Upper lobe of right lung (tissue), 1 donor: ENCODE measurements around the gene COQ5. TPM values are rescaled to one million over a fixed set of nuclear protein-coding genes. Genes with fewer than 3 reads are reported as not detected.

Experiments
- ATAC-seq: fragments of 200-7000 bp; cut with Tn5 transposase; one replicate; pipeline ENCODE4 v1.9.1; 2020; ENCODE audit warnings: mild to moderate bottlenecking, moderate library complexity
- DNase-seq: peaks from one replicate; pipeline ENCODE4 v3.0.0-alpha.2; 2020
- H3K27ac ChIP-seq: fragments of 200-600 bp; one replicate; pipeline ENCODE4 v1.8.0; 2022
- H3K27me3 ChIP-seq: fragments of 200-600 bp; one replicate; pipeline ENCODE4 v1.8.0; 2022; ENCODE audit warnings: mild to moderate bottlenecking
- H3K36me3 ChIP-seq: fragments of 200-600 bp; one replicate; pipeline ENCODE4 v1.8.0; 2022
- H3K4me1 ChIP-seq: fragments of 200-600 bp; one replicate; pipeline ENCODE4 v1.8.0; 2022
- H3K4me3 ChIP-seq: fragments of 200-600 bp; one replicate; pipeline ENCODE4 v1.8.0; 2022; ENCODE audit warnings: mild to moderate bottlenecking
- H3K9me3 ChIP-seq: fragments of 200-600 bp; one replicate; pipeline ENCODE4 v1.8.0; 2022
- intact Hi-C: fragments of 100-400 bp; cut with DNase I; formaldehyde crosslinking; loops from one replicate; pipeline ENCODE4 v1.11.0; 2022
- total RNA-seq: library from RNA; stranded (reverse); fragmentation: NEBNext Ultra II Directional; extraction: Animal tissue kit (Norgen Biotek cat#: 25700); gene quantifications from one replicate; pipeline ENCODE4 v1.2.1, GENCODE V29; 2021
- TF ChIP-seq, protein P1 (sequence below): fragments of 200-600 bp; IDR thresholded peaks from one replicate; pipeline ENCODE4 v1.8.0; 2022; ENCODE audit warnings: antibody characterized with exemption
- donor health status: DM: no; HTN: yes; CAD: no; lungs with severe emphysema.

Gene COQ5
- total RNA-seq, 1 donor from 2014 or later = 19.6 TPM

GRCh38 chr12:120475643-120476042, 53.3 kb downstream of the COQ5 start:
- Histone ChIP-seq H3K27ac (no peak overlapping the region), H3K4me1 (no peaks in the 10 kb centered on the region), H3K4me3 (no peak overlapping the region), H3K27me3 (no peaks in the 10 kb centered on the region), H3K9me3 (no peaks in the 10 kb centered on the region), H3K36me3 (no peaks in the 10 kb centered on the region)
- no peak for DNase-seq
- intact Hi-C loops = no loop called here
- TF ChIP-seq, protein P1, sequence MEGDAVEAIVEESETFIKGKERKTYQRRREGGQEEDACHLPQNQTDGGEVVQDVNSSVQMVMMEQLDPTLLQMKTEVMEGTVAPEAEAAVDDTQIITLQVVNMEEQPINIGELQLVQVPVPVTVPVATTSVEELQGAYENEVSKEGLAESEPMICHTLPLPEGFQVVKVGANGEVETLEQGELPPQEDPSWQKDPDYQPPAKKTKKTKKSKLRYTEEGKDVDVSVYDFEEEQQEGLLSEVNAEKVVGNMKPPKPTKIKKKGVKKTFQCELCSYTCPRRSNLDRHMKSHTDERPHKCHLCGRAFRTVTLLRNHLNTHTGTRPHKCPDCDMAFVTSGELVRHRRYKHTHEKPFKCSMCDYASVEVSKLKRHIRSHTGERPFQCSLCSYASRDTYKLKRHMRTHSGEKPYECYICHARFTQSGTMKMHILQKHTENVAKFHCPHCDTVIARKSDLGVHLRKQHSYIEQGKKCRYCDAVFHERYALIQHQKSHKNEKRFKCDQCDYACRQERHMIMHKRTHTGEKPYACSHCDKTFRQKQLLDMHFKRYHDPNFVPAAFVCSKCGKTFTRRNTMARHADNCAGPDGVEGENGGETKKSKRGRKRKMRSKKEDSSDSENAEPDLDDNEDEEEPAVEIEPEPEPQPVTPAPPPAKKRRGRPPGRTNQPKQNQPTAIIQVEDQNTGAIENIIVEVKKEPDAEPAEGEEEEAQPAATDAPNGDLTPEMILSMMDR = no peak
- no peak for ATAC-seq

- Histone ChIP-seq H3K36me3 (no peaks in the 10 kb centered on the region), H3K27ac (no peak overlapping the region), H3K9me3 (no peaks in the 10 kb centered on the region), H3K27me3 (no peaks in the 10 kb centered on the region), H3K4me1 (peaks cover 6% of the 10 kb centered on the region), H3K4me3 (no peak overlapping the region)
- no peak for DNase-seq
- peak; percentile 66 for ATAC-seq
- TF ChIP-seq, protein P1 = no peak
- intact Hi-C loops = no loop called here
Observed at GRCh38 chr12:120474616-120474960, 54.4 kb downstream of the COQ5 start.

- intact Hi-C loops = no loop called here
Observed at GRCh38 chr12:120473807-120474615, 54.9 kb downstream of the COQ5 start.

GRCh38 chr12:120472521-120472920, 56.4 kb downstream of the COQ5 start:
- Histone ChIP-seq H3K27ac (no peak overlapping the region), H3K4me3 (no peak overlapping the region), H3K9me3 (no peaks in the 10 kb centered on the region), H3K36me3 (peaks cover 1% of the 10 kb centered on the region), H3K4me1 (peaks cover 11% of the 10 kb centered on the region), H3K27me3 (no peaks in the 10 kb centered on the region)
- intact Hi-C loops = no loop called here
- ATAC-seq (no peak), DNase-seq (no peak)
- TF ChIP-seq, protein P1 = no peak

More at GRCh38 chr12:120473807-120474615, 54.9 kb downstream of the COQ5 start:
- DNase-seq (no peak), ATAC-seq (no peak)
- Histone ChIP-seq H3K27ac (no peak overlapping the region), H3K4me1 (peaks cover 6% of the 10 kb centered on the region), H3K4me3 (no peak overlapping the region), H3K36me3 (no peaks in the 10 kb centered on the region), H3K9me3 (no peaks in the 10 kb centered on the region), H3K27me3 (no peaks in the 10 kb centered on the region)
- TF ChIP-seq, protein P1 = no peak

DNA sequence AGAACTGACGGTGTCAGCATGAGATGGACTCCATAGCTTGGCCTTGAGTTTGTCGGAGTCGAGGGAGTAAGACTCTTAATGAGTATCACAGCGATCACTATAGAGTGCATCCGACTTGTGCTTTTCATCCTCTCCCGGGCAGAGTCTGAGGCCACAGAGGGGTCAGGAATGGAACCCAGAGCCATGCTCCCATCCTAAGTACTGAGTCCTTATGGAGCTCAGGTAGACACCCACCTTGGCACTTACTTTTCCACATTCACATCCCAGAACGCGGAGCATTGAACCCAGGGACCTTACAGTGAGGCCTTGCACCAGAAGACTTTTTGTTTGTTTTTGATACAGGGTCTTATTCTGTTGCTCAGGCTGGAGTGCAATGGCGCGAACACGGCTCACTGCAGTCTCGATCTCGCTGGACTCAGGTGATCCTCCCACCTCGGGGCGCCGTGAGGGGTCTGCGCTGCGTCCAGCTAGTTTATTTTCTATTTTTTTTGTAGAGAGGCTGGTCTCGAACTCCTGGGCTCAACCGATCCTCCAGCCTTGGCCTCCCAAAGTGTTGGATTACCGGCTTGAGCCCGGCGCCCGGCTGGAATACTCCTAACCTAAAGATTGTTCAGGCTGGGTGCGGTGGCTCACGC, 58.7 kb downstream of the COQ5 start:
- Histone ChIP-seq H3K9me3 (no peaks in the 10 kb centered on the region), H3K4me1 (peaks cover 26% of the 10 kb centered on the region), H3K27me3 (no peaks in the 10 kb centered on the region), H3K4me3 (peak overlapping the region; percentile 65), H3K36me3 (peaks cover 15% of the 10 kb centered on the region), H3K27ac (peak overlapping the region; percentile 92)
- TF ChIP-seq, protein P1 = no peak
- ATAC-seq (no peak), DNase-seq (no peak)
- intact Hi-C loops = no loop called here
